HepG2 (cell line): Measurements from ENCODE around the gene MTHFD1L. TPM values are rescaled to one million over a fixed set of nuclear protein-coding genes. Genes with fewer than 3 reads are reported as not detected.

Source experiments
- BRCA1 ChIP-seq: sonication (generic); formaldehyde crosslinking; IDR thresholded peaks from 2 replicates; pipeline ENCODE4 v1.4.0; 2020; ENCODE audit warnings: missing genetic modification reagents
- CBX5 ChIP-seq: sonication (generic); formaldehyde crosslinking; IDR thresholded peaks from 2 replicates; pipeline ENCODE4 v1.4.0; 2020; ENCODE audit warnings: missing genetic modification reagents, borderline replicate concordance
- CCDC6 ChIP-seq: sonication (generic); formaldehyde crosslinking; IDR thresholded peaks from 2 replicates; pipeline ENCODE4 v1.8.1; 2022; ENCODE audit warnings: mild to moderate bottlenecking, missing genetic modification reagents, moderate library complexity
- ELF3 ChIP-seq: IDR thresholded peaks from 2 replicates; pipeline ENCODE4 v1.6.1; 2016; ENCODE audit warnings: missing genetic modification reagents, missing compliant biosample characterization
- ETV5 ChIP-seq: IDR thresholded peaks from 2 replicates; pipeline ENCODE4 v1.6.1; 2018; ENCODE audit warnings: missing biosample characterization, missing genetic modification reagents, inconsistent platforms, borderline replicate concordance
- FOXO1 ChIP-seq: sonication (generic); formaldehyde crosslinking; IDR thresholded peaks from 2 replicates; pipeline ENCODE4 v1.4.0; 2020; ENCODE audit warnings: missing genetic modification reagents
- GABPB1 ChIP-seq: IDR thresholded peaks from 2 replicates; pipeline ENCODE4 v1.6.1; 2016; ENCODE audit warnings: mild to moderate bottlenecking, missing genetic modification reagents, moderate library complexity, missing compliant biosample characterization
- IKZF5 ChIP-seq: IDR thresholded peaks from 2 replicates; pipeline ENCODE4 v1.6.1; 2018; ENCODE audit warnings: missing genetic modification reagents, mild to moderate bottlenecking, missing compliant biosample characterization
- IRF2 ChIP-seq: IDR thresholded peaks from 2 replicates; pipeline ENCODE4 v1.6.1; 2018; ENCODE audit warnings: missing genetic modification reagents, missing compliant biosample characterization
- KMT2A ChIP-seq: sonication (generic); formaldehyde crosslinking; IDR thresholded peaks from 2 replicates; pipeline ENCODE4 v1.4.0; 2020; ENCODE audit warnings: missing genetic modification reagents
- MAX ChIP-seq: IDR thresholded peaks from 2 replicates; pipeline ENCODE4 v1.6.1; 2012; ENCODE audit warnings: inconsistent platforms
- RAD21 ChIP-seq: fragments of 450-650 bp; formaldehyde crosslinking; IDR thresholded peaks from 2 replicates; pipeline ENCODE4 v1.5.0; 2020; ENCODE audit warnings: mild to moderate bottlenecking
- RBAK ChIP-seq: sonication (generic); formaldehyde crosslinking; IDR thresholded peaks from 2 replicates; pipeline ENCODE4 v1.5.1; 2020; ENCODE audit warnings: mild to moderate bottlenecking, missing genetic modification reagents
- RXRB ChIP-seq: IDR thresholded peaks from 2 replicates; pipeline ENCODE4 v1.6.1; 2016; ENCODE audit warnings: borderline replicate concordance, missing genetic modification reagents, missing compliant biosample characterization
- SOX6 ChIP-seq, 2 experiments: fragments of 450-650 bp in 1 of 2; sonication (generic) in 1 of 2; formaldehyde crosslinking in 1 of 2; IDR thresholded peaks; 2 replicates each; pipeline versions ENCODE4 v1.4.0 to v1.6.1; 2017 to 2020; ENCODE audit warnings: antibody characterized with exemption in 1 of 2, mild to moderate bottlenecking in 1 of 2, missing genetic modification reagents in 1 of 2
- ZBTB7A ChIP-seq: sonication (generic); formaldehyde crosslinking; IDR thresholded peaks from 2 replicates; pipeline ENCODE4 v1.8.0; 2022; ENCODE audit warnings: mild to moderate bottlenecking, missing genetic modification reagents
- ZFYVE20 ChIP-seq: sonication (generic); formaldehyde crosslinking; IDR thresholded peaks from 2 replicates; pipeline ENCODE4 v1.8.0; 2023; ENCODE audit warnings: low read depth, mild to moderate bottlenecking, moderate library complexity, missing genetic modification reagents, borderline replicate concordance
- ZNF136 ChIP-seq: sonication (generic); formaldehyde crosslinking; IDR thresholded peaks from 2 replicates; pipeline ENCODE4 v1.8.1; 2022; ENCODE audit warnings: low read depth, mild to moderate bottlenecking, moderate library complexity, missing genetic modification reagents
- ZNF3 ChIP-seq: IDR thresholded peaks from 2 replicates; pipeline ENCODE4 v1.7.0; 2017; ENCODE audit warnings: inconsistent platforms
- ZNF674 ChIP-seq: sonication (generic); formaldehyde crosslinking; IDR thresholded peaks from 2 replicates; pipeline ENCODE4 v1.5.0; 2020; ENCODE audit warnings: low read depth, mild to moderate bottlenecking, missing genetic modification reagents
- polyA plus RNA-seq, 8 experiments: library from polyadenylated mRNA; depleted of rRNA in 3 of 8; stranded (reverse) in 7 of 8; unstranded in 1 of 8; fragments of >200 nt; fragmentation: Illumina TruSeq in 4 of 8; extraction: Trizol in 4 of 8; gene quantifications; 2 replicates each; pipeline versions ENCODE4 v1.2.1 to v1.2.3, GENCODE V29; 2011 to 2016; ENCODE audit warnings: low read depth in 4 of 8, missing spikeins in 1 of 8, mixed read lengths in 1 of 8; ENCODE audit not compliant: insufficient read depth in 1 of 8
- total RNA-seq, 5 experiments: library from RNA; depleted of rRNA; stranded (reverse); fragments of >200 nt; fragmentation: Illumina TruSeq; extraction: Trizol; gene quantifications; 2 replicates each; pipeline ENCODE4 v1.2.3, GENCODE V29; 2016; ENCODE audit warnings: low read depth in 1 of 5
- TF ChIP-seq, protein P1 (sequence below), 2 experiments: sonication (generic) in 1 of 2; formaldehyde crosslinking in 1 of 2; IDR thresholded peaks; 2 replicates each; pipeline versions ENCODE4 v1.4.0 to v1.6.1; 2018 to 2020; ENCODE audit warnings: missing genetic modification reagents in 2 of 2, borderline replicate concordance in 1 of 2, low read depth in 1 of 2, mild to moderate bottlenecking in 1 of 2, missing biosample characterization in 1 of 2
- TF ChIP-seq, protein P2 (sequence below): IDR thresholded peaks from 2 replicates; pipeline ENCODE4 v1.6.1; 2016; ENCODE audit warnings: missing genetic modification reagents, missing compliant biosample characterization
- TF ChIP-seq, protein P3 (sequence below): sonication (generic); formaldehyde crosslinking; IDR thresholded peaks from 2 replicates; pipeline ENCODE4 v1.4.0; 2020; ENCODE audit warnings: missing genetic modification reagents
- TF ChIP-seq, protein P4 (sequence below): IDR thresholded peaks from 2 replicates; pipeline ENCODE4 v1.6.1; 2018; ENCODE audit warnings: missing genetic modification reagents

The MTHFD1L gene
- total and polyA plus RNA-seq, 2 of the 13 experiments (the other 11 are each of a cell fraction or from before 2014, with no cell fraction given), result 24.0 to 39.6 TPM

DNA sequence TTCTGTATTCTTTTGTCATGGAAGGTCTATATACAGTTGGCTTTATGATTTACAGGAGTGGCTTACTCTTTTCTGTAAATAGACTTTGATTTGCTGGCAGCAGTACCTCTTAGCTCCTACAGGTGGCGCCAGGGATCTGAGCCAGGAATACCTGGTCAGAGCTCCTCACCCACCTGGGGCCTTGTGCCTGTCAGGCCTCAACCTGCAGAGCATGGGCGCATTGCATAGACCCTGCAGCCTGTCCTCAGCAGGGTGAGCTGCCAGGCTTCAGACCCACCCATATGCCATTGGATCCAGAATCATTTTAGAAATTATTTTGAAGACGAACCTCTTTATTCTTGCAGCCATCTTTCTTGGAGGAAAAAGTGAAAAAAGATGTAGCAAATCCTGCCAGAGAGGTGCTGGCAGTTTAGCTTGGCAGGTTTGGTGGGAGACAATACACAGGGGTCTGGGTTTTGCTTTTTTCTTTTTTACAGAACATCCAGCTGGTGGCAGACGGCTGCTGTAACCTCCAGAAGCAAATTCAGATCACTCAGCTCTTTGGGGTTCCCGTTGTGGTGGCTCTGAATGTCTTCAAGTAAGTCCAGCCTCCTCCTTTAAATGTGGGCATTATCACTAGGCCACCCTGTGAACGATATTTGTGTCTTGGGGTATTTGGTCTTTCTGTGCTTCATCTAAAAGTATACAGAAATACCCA is 149.1 kb downstream of the MTHFD1L start (continued):
- no peak for TF ChIP-seq SOX6 (IDR thresholded peaks at IDR 0.05)
- TF ChIP-seq SOX6 (CRISPR knock-in tag; IDR thresholded peaks at IDR 0.05), result peak; percentile 68; the same call in 1 of the 2 replicates
- peak; percentile 52; the same call in 1 of the 2 replicates for TF ChIP-seq ETV5
- 0 out of 2 replicates have a peak, but pooled peaks have one; percentile 25 for TF ChIP-seq KMT2A (CRISPR knock-in tag)
- TF ChIP-seq, protein P1, sequence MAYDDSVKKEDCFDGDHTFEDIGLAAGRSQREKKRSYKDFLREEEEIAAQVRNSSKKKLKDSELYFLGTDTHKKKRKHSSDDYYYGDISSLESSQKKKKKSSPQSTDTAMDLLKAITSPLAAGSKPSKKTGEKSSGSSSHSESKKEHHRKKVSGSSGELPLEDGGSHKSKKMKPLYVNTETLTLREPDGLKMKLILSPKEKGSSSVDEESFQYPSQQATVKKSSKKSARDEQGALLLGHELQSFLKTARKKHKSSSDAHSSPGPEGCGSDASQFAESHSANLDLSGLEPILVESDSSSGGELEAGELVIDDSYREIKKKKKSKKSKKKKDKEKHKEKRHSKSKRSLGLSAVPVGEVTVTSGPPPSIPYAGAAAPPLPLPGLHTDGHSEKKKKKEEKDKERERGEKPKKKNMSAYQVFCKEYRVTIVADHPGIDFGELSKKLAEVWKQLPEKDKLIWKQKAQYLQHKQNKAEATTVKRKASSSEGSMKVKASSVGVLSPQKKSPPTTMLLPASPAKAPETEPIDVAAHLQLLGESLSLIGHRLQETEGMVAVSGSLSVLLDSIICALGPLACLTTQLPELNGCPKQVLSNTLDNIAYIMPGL (CRISPR knock-in tag; IDR thresholded peaks at IDR 0.05; ENCODE audit: borderline replicate concordance in 1 of 2, low read depth in 1 of 2), result peak; percentile 55 to 80
- 0 out of 2 replicates have a peak, but pooled peaks have one; percentile 23 for TF ChIP-seq ZNF136 (CRISPR knock-in tag)
- TF ChIP-seq, protein P2, sequence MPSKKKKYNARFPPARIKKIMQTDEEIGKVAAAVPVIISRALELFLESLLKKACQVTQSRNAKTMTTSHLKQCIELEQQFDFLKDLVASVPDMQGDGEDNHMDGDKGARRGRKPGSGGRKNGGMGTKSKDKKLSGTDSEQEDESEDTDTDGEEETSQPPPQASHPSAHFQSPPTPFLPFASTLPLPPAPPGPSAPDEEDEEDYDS (CRISPR knock-in tag), result peak; percentile 44; the same call in 1 of the 2 replicates
- TF ChIP-seq ELF3 (CRISPR knock-in tag), result peak; percentile 76
- TF ChIP-seq IKZF5 (CRISPR knock-in tag), result peak; percentile 63; the same call in 1 of the 2 replicates
- 0 out of 2 replicates have a peak, but pooled peaks have one; percentile 41 for TF ChIP-seq CCDC6
- TF ChIP-seq BRCA1, result peak; percentile 82
- TF ChIP-seq FOXO1 (CRISPR knock-in tag), result peak; percentile 75; the same call in 1 of the 2 replicates
- TF ChIP-seq GABPB1 (CRISPR knock-in tag), result peak; percentile 13; the same call in 1 of the 2 replicates
- no peak for TF ChIP-seq ZBTB7A
- no peak for TF ChIP-seq ZNF674 (CRISPR knock-in tag)
- TF ChIP-seq IRF2 (CRISPR knock-in tag), result peak; percentile 81
- TF ChIP-seq RXRB (CRISPR knock-in tag), result peak; percentile 69; the same call in 1 of the 2 replicates
- TF ChIP-seq, protein P3, sequence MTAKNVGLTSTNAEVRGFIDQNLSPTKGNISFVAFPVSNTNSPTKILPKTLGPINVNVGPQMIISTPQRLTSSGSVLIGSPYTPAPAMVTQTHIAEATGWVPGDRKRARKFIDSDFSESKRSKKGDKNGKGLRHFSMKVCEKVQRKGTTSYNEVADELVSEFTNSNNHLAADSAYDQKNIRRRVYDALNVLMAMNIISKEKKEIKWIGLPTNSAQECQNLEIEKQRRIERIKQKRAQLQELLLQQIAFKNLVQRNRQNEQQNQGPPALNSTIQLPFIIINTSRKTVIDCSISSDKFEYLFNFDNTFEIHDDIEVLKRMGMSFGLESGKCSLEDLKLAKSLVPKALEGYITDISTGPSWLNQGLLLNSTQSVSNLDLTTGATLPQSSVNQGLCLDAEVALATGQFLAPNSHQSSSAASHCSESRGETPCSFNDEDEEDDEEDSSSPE, result peak; percentile 17; the same call in 1 of the 2 replicates
- peak; percentile 31; the same call in 1 of the 2 replicates for TF ChIP-seq MAX
- no peak for TF ChIP-seq ZFYVE20 (CRISPR knock-in tag)
- TF ChIP-seq CBX5, result peak; percentile 60; the same call in 1 of the 2 replicates
- TF ChIP-seq, protein P4, sequence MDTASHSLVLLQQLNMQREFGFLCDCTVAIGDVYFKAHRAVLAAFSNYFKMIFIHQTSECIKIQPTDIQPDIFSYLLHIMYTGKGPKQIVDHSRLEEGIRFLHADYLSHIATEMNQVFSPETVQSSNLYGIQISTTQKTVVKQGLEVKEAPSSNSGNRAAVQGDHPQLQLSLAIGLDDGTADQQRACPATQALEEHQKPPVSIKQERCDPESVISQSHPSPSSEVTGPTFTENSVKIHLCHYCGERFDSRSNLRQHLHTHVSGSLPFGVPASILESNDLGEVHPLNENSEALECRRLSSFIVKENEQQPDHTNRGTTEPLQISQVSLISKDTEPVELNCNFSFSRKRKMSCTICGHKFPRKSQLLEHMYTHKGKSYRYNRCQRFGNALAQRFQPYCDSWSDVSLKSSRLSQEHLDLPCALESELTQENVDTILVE (CRISPR knock-in tag), result peak; percentile 72; the same call in 1 of the 2 replicates
- peak; percentile 99 for TF ChIP-seq RAD21
- TF ChIP-seq RBAK, result no peak
- no peak for TF ChIP-seq ZNF3 (CRISPR knock-in tag)
